SK-N-SH (cell line): ENCODE measurements around the gene KCNQ5. TPM values are rescaled to one million over a fixed set of nuclear protein-coding genes. Genes with fewer than 3 reads are reported as not detected.

ENCODE experiments used
- CTCF ChIA-PET: fragments of 300-600, 350-600 bp; formaldehyde crosslinking; extraction: SDS; loops from one replicate; lab custom pipeline; 2021; lab: Yijun Ruan, JAX
- POLR2A ChIA-PET: fragments of 350-600 bp; sonication (Branson Sonifier 250); formaldehyde crosslinking; extraction: SDS; loops from one replicate; lab custom pipeline; 2020; ENCODE audit warnings: antibody characterized with exemption, inconsistent platforms; lab: Yijun Ruan, JAX
- DNase-seq: peaks from one replicate; pipeline ENCODE4 v3.0.0; 2012
- H2AFZ ChIP-seq: fragments of 200-600 bp; sonication (generic); 2 replicates; pipeline ENCODE4 v1.8.1; 2016; ENCODE audit warnings: antibody characterized with exemption, mild to moderate bottlenecking, low read depth
- H3F3A ChIP-seq: fragments of 200-600 bp; sonication (generic); replicated peaks from 2 replicates; pipeline ENCODE3; 2016; ENCODE audit warnings: antibody characterized with exemption, mild to moderate bottlenecking; ENCODE audit not compliant: insufficient read depth
- H3K27ac ChIP-seq, 2 experiments: fragments of 200-500 bp in 1 of 2; fragments of 200-600 bp in 1 of 2; sonication (Bioruptor generic) in 1 of 2; sonication (generic), shearing (Covaris generic) in 1 of 2; 2 replicates each; pipeline versions ENCODE4 v1.5.1 to v1.6.1; 2014 to 2016; ENCODE audit warnings: low read depth in 2 of 2, inconsistent platforms in 1 of 2, low read length in 1 of 2, mild to moderate bottlenecking in 1 of 2, mixed read lengths in 1 of 2
- H3K27me3 ChIP-seq: fragments of 200-600 bp; sonication (generic), shearing (Covaris generic); 2 replicates; pipeline ENCODE4 v1.6.1; 2016; ENCODE audit warnings: mixed run types; ENCODE audit not compliant: insufficient read depth
- H3K36me3 ChIP-seq, 2 experiments: fragments of 200-500 bp in 1 of 2; fragments of 200-600 bp in 1 of 2; sonication (Bioruptor generic) in 1 of 2; sonication (generic) in 1 of 2; replicated peaks in 1 of 2; 2 replicates each; pipeline versions ENCODE3 to v1.5.1; 2014 to 2016; ENCODE audit warnings: low read length in 1 of 2, mild to moderate bottlenecking in 1 of 2; ENCODE audit not compliant: insufficient read depth in 2 of 2, control insufficient read depth in 1 of 2
- H3K4me1 ChIP-seq, 2 experiments: fragments of 200-500 bp in 1 of 2; fragments of 200-600 bp in 1 of 2; sonication (Bioruptor generic) in 1 of 2; sonication (generic), shearing (Covaris generic) in 1 of 2; 2 replicates each; pipeline versions ENCODE4 v1.5.1 to v1.6.1; 2014 to 2016; ENCODE audit warnings: low read depth in 1 of 2, low read length in 1 of 2, mixed run types in 1 of 2; ENCODE audit not compliant: insufficient read depth in 2 of 2, control insufficient read depth in 1 of 2
- H3K4me2 ChIP-seq: fragments of 200-600 bp; sonication (generic), shearing (Covaris generic); 2 replicates; pipeline ENCODE4 v1.6.1; 2017; ENCODE audit warnings: mixed run types
- H3K4me3 ChIP-seq, 2 experiments: fragments of 200-500 bp in 1 of 2; fragments of 200-600 bp in 1 of 2; sonication (Bioruptor generic) in 1 of 2; sonication (generic), shearing (Covaris generic) in 1 of 2; 2 replicates each; pipeline versions ENCODE4 v1.5.1 to v1.8.1; 2014 to 2016; ENCODE audit warnings: low read depth in 2 of 2, inconsistent platforms in 1 of 2, low read length in 1 of 2, mild to moderate bottlenecking in 1 of 2, mixed read lengths in 1 of 2, moderate library complexity in 1 of 2
- H3K79me2 ChIP-seq: fragments of 200-600 bp; sonication (generic); 2 replicates; pipeline ENCODE4 v1.8.1; 2017; ENCODE audit warnings: mild to moderate bottlenecking; ENCODE audit not compliant: insufficient read depth
- H3K9ac ChIP-seq: fragments of 200-600 bp; sonication (generic); 2 replicates; pipeline ENCODE4 v1.6.1; 2017; ENCODE audit warnings: mixed run types
- H3K9me2 ChIP-seq: fragments of 200-600 bp; sonication (generic); 2 replicates; pipeline ENCODE4 v1.6.1; 2017; ENCODE audit warnings: mixed run types
- H3K9me3 ChIP-seq: fragments of 200-600 bp; sonication (generic); 2 replicates; pipeline ENCODE4 v1.6.1; 2017; ENCODE audit warnings: mixed run types, mild to moderate bottlenecking, moderate library complexity
- H4K20me1 ChIP-seq: fragments of 200-600 bp; sonication (generic); 2 replicates; pipeline ENCODE4 v1.6.1; 2017; ENCODE audit warnings: mild to moderate bottlenecking, mixed run types; ENCODE audit not compliant: insufficient read depth
- CHD2 ChIP-seq: fragments of 150-350 bp; IDR thresholded peaks from 2 replicates; pipeline ENCODE4 v1.6.1; 2018; ENCODE audit warnings: low read length; ENCODE audit not compliant: partially characterized antibody
- ELF1 ChIP-seq: IDR thresholded peaks from 2 replicates; pipeline ENCODE4 v1.4.0; 2012
- EP300 ChIP-seq, 2 experiments: IDR thresholded peaks; 2 replicates each; pipeline versions ENCODE4 v1.4.0 to v1.6.1; 2012; ENCODE audit warnings: borderline replicate concordance in 1 of 2, low read depth in 1 of 2, low read length in 1 of 2
- EZH2phosphoT487 ChIP-seq: fragments of 200-600 bp; sonication (generic); IDR thresholded peaks from 2 replicates; pipeline ENCODE4 v1.6.1; 2017; ENCODE audit warnings: low read depth, mixed run types, mild to moderate bottlenecking, antibody characterized with exemption, moderate library complexity, borderline replicate concordance
- FOSL2 ChIP-seq: IDR thresholded peaks from 2 replicates; pipeline ENCODE4 v1.4.0; 2012; ENCODE audit warnings: low read depth, mild to moderate bottlenecking, moderate library complexity, borderline replicate concordance
- FOXM1 ChIP-seq: IDR thresholded peaks from 2 replicates; pipeline ENCODE4 v1.4.0; 2012; ENCODE audit warnings: low read depth, mild to moderate bottlenecking
- GABPA ChIP-seq: IDR thresholded peaks from 2 replicates; pipeline ENCODE4 v1.4.0; 2012; ENCODE audit warnings: low read depth, mild to moderate bottlenecking
- GATA2 ChIP-seq: sonication (generic); formaldehyde crosslinking; IDR thresholded peaks from 2 replicates; pipeline ENCODE4 v1.5.0; 2020; ENCODE audit warnings: mild to moderate bottlenecking, missing genetic modification reagents
- MEF2A ChIP-seq: IDR thresholded peaks from 2 replicates; pipeline ENCODE4 v1.4.0; 2012; ENCODE audit warnings: low read depth, borderline replicate concordance
- POLR2AphosphoS5 ChIP-seq: IDR thresholded peaks from 2 replicates; pipeline ENCODE4 v1.6.1; 2012; ENCODE audit warnings: low read depth, low read length
- RAD21 ChIP-seq: IDR thresholded peaks from 2 replicates; pipeline ENCODE4 v1.6.1; 2012; ENCODE audit warnings: mild to moderate bottlenecking, low read length
- RCOR1 ChIP-seq: fragments of 150-350 bp; IDR thresholded peaks from 2 replicates; pipeline ENCODE4 v1.6.1; 2017; ENCODE audit warnings: antibody characterized with exemption, low read length
- RXRA ChIP-seq: IDR thresholded peaks from 2 replicates; pipeline ENCODE4 v1.4.0; 2012; ENCODE audit warnings: low read depth, mild to moderate bottlenecking, borderline replicate concordance
- SIN3A ChIP-seq: IDR thresholded peaks from 2 replicates; pipeline ENCODE4 v1.6.1; 2012; ENCODE audit warnings: low read depth, mild to moderate bottlenecking, low read length, moderate library complexity, borderline replicate concordance
- TAF1 ChIP-seq: IDR thresholded peaks from 2 replicates; pipeline ENCODE4 v1.6.1; 2012; ENCODE audit warnings: low read depth, mild to moderate bottlenecking, low read length, moderate library complexity, borderline replicate concordance
- TCF12 ChIP-seq: IDR thresholded peaks from 2 replicates; pipeline ENCODE4 v1.4.0; 2012
- TEAD4 ChIP-seq: IDR thresholded peaks from 2 replicates; pipeline ENCODE4 v1.4.0; 2012; ENCODE audit warnings: mild to moderate bottlenecking, borderline replicate concordance; ENCODE audit not compliant: insufficient read depth
- YY1 ChIP-seq: IDR thresholded peaks from 2 replicates; pipeline ENCODE4 v1.4.0; 2012; ENCODE audit warnings: low read depth, mild to moderate bottlenecking
- WGBS: methylation state at CpG from one replicate; pipeline ENCODE4 v1.1.6; 2017; ENCODE audit warnings: low lambda C conversion rate; 5-methylcytosine and 5-hydroxymethylcytosine counted together
- polyA plus RNA-seq, 3 experiments: library from polyadenylated mRNA; depleted of rRNA; stranded (reverse); fragments of >200 nt; gene quantifications; 2 replicates each; pipeline ENCODE4 v1.2.3, GENCODE V29; 2012
- TF ChIP-seq, protein P1 (sequence below): IDR thresholded peaks from 2 replicates; pipeline ENCODE4 v1.4.0; 2012; ENCODE audit warnings: low read depth
- TF ChIP-seq, protein P2 (sequence below): fragments of 150-350 bp; IDR thresholded peaks from 2 replicates; pipeline ENCODE4 v1.6.1; 2017; ENCODE audit warnings: antibody characterized with exemption, low read length, low read depth, borderline replicate concordance
- TF ChIP-seq, protein P3 (sequence below): IDR thresholded peaks from 2 replicates; pipeline ENCODE4 v1.4.0; 2012; ENCODE audit warnings: low read depth, borderline replicate concordance

The KCNQ5 gene
- polyA plus RNA-seq, 1 of the 3 experiments (the other 2 are of a cell fraction) = 3.2 TPM

DNA sequence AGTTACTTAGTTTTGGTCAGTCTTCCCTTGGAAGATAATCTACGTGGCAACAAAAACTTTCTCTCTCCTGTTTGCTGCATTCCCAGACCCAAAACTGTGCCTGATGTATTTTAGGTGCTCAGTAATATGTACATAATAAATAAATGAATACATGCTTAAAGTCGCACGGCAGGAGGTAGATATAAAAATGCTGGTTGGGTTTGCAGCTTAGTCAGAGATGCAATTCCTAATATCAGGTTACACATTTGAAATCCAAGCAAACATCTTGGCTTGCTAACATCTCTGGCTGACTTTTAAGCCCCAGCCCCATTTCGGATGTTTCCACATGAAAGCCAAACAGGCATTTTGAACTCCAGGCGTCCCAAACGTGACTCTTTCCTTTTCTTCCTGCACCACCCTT, 91.0 kb downstream of the KCNQ5 start:
- H3K9ac ChIP-seq = no peak overlapping the region
- no peak overlapping the region for H3K4me2 ChIP-seq
- 91% methylated on average over 6 of the region's 6 CpGs for WGBS
- H3K4me3 ChIP-seq = no peak overlapping the region
- no peaks in the 10 kb centered on the region for H4K20me1 ChIP-seq
- H2AFZ ChIP-seq = no peak overlapping the region
- POLR2A ChIA-PET = no interaction called here
- H3K27me3 ChIP-seq = no peaks in the 10 kb centered on the region
- H3F3A ChIP-seq = no peaks in the 10 kb centered on the region
- TF ChIP-seq YY1 = no peak
- TF ChIP-seq, protein P1, sequence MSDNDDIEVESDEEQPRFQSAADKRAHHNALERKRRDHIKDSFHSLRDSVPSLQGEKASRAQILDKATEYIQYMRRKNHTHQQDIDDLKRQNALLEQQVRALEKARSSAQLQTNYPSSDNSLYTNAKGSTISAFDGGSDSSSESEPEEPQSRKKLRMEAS = no peak
- TF ChIP-seq RAD21 = no peak
- TF ChIP-seq POLR2AphosphoS5 = no peak
- TF ChIP-seq SIN3A = no peak
- TF ChIP-seq, protein P2, sequence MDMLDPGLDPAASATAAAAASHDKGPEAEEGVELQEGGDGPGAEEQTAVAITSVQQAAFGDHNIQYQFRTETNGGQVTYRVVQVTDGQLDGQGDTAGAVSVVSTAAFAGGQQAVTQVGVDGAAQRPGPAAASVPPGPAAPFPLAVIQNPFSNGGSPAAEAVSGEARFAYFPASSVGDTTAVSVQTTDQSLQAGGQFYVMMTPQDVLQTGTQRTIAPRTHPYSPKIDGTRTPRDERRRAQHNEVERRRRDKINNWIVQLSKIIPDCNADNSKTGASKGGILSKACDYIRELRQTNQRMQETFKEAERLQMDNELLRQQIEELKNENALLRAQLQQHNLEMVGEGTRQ = no peak
- TF ChIP-seq, protein P3, sequence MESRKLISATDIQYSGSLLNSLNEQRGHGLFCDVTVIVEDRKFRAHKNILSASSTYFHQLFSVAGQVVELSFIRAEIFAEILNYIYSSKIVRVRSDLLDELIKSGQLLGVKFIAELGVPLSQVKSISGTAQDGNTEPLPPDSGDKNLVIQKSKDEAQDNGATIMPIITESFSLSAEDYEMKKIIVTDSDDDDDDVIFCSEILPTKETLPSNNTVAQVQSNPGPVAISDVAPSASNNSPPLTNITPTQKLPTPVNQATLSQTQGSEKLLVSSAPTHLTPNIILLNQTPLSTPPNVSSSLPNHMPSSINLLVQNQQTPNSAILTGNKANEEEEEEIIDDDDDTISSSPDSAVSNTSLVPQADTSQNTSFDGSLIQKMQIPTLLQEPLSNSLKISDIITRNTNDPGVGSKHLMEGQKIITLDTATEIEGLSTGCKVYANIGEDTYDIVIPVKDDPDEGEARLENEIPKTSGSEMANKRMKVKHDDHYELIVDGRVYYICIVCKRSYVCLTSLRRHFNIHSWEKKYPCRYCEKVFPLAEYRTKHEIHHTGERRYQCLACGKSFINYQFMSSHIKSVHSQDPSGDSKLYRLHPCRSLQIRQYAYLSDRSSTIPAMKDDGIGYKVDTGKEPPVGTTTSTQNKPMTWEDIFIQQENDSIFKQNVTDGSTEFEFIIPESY = no peak
- no peak for TF ChIP-seq TAF1
- TF ChIP-seq CHD2 = no peak
- no peak for TF ChIP-seq FOSL2
- TF ChIP-seq GATA2 (CRISPR knock-in tag) = no peak
- TF ChIP-seq RXRA = no peak
- no peak for TF ChIP-seq TCF12
- TF ChIP-seq RCOR1 = no peak
- TF ChIP-seq EP300 (IDR thresholded peaks at IDR 0.05; ENCODE audit: borderline replicate concordance in 1 of 2, low read depth in 1 of 2, low read length in 1 of 2) = no peak
- H3K9me2 ChIP-seq = no peaks in the 10 kb centered on the region
- CTCF ChIA-PET = interaction anchor here (1.2 kb wide), 1 partner anchor 12 kb away, joined by 3 read pairs; no protein-coding TSS in a partner anchor
- no peak for DNase-seq
- peaks cover 52% of the 10 kb centered on the region for H3K79me2 ChIP-seq
- H3K27ac ChIP-seq = no peak overlapping the region
- H3K36me3 ChIP-seq = peaks cover 0 to 19% of the 10 kb centered on the region in 2 experiments
- 0 out of 2 replicates have a peak, but pooled peaks cover 8% of the 10 kb centered on the region for H3K9me3 ChIP-seq
- 0 out of 4 replicates have a peak, but pooled peaks cover 0 to 5% of the 10 kb centered on the region in 2 experiments for H3K4me1 ChIP-seq

DNA sequence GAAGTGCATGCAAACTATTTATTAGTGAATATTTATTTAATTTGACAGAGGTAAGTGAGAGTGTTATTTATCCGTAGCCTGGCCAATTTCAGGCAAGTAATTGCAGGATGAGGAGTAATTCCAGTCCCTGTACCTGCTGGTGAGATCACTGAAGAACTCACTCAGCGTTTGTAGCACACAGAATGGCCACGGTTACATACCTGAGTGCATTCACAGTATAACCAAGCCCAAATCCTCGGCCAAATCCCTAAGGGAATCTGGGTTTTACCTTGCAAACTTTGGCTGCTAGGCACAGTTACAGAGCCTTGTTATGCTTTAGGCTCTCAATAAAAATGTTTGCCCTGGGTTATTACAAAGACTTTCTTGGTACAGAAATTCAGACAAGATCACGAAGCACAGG, 93.3 kb downstream of the KCNQ5 start:
- Histone ChIP-seq H3K4me1 (peaks cover 0 to 5% of the 10 kb centered on the region in 2 experiments; a peak in 2 of 4 replicates), H2AFZ (no peak overlapping the region), H3K9me2 (no peaks in the 10 kb centered on the region), H4K20me1 (no peaks in the 10 kb centered on the region), H3K27ac (no peak overlapping the region), H3F3A (peaks cover 12% of the 10 kb centered on the region), H3K79me2 (peaks cover 50% of the 10 kb centered on the region), H3K27me3 (no peaks in the 10 kb centered on the region)
- CTCF ChIA-PET = no interaction called here
- POLR2A ChIA-PET = no interaction called here
- no peak for DNase-seq
- WGBS = 93% methylated on average over 5 of the region's 5 CpGs
- TF ChIP-seq YY1 (no peak), RCOR1 (no peak), RAD21 (no peak), MEF2A (no peak), ELF1 (no peak), TEAD4 (no peak), FOXM1 (no peak), SIN3A (no peak), TAF1 (no peak), EZH2phosphoT487 (no peak), FOSL2 (no peak), TCF12 (no peak), GATA2 (CRISPR knock-in tag) (no peak), GABPA (no peak)
- TF ChIP-seq, protein P2 = no peak
- TF ChIP-seq, all 33 proteins: peak for 0
- Histone ChIP-seq H3K4me3 (no peak overlapping the region), H3K9me3 (no peaks in the 10 kb centered on the region), H3K9ac (no peak overlapping the region), H3K36me3 (peaks cover 0 to 4% of the 10 kb centered on the region in 2 experiments), H3K4me2 (no peak overlapping the region)
